Activated B cell treated with CpG ODN at 0.5 μM for 24 hours (primary cell): ENCODE data around the gene SRP19. TPM values are rescaled to one million over a fixed set of nuclear protein-coding genes. Genes with fewer than 3 reads are reported as not detected.

Source experiments
- ATAC-seq: fragments of 200-7000 bp; cut with Tn5 transposase; one replicate; pipeline ENCODE4 v1.10.0; 2021; ENCODE audit warnings: low read depth, mild to moderate bottlenecking, moderate library complexity
- CTCF ChIA-PET: fragments of 350-600 bp; sonication (Branson Sonifier 250); formaldehyde crosslinking; loops from one replicate; lab custom pipeline; 2021; ENCODE audit warnings: antibody characterized with exemption; lab: Charles Lee
- POLR2A ChIA-PET: fragments of 350-600 bp; sonication (Branson Sonifier 250); formaldehyde crosslinking; loops from one replicate; lab custom pipeline; 2021; ENCODE audit warnings: antibody characterized with exemption; lab: Charles Lee
- DNase-seq: peaks from one replicate; pipeline ENCODE4 v3.0.0; 2022
- H3K27ac Mint-ChIP-seq: one replicate; pipeline ENCODE4 v1.8.0; 2020; ENCODE audit warnings: mixed read lengths
- H3K27me3 Mint-ChIP-seq: one replicate; pipeline ENCODE4 v1.8.0; 2021; ENCODE audit warnings: mixed read lengths
- H3K36me3 Mint-ChIP-seq: one replicate; pipeline ENCODE4 v1.8.0; 2021; ENCODE audit warnings: low read depth, mixed read lengths
- H3K4me1 Mint-ChIP-seq: one replicate; pipeline ENCODE4 v1.8.0; 2021; ENCODE audit warnings: mixed read lengths
- H3K4me3 Mint-ChIP-seq: one replicate; pipeline ENCODE4 v1.8.0; 2020; ENCODE audit warnings: mild to moderate bottlenecking, mixed read lengths
- H3K9me3 Mint-ChIP-seq: one replicate; pipeline ENCODE4 v1.8.0; 2020; ENCODE audit warnings: mixed read lengths
- CTCF ChIP-seq: fragments of 200-600 bp; IDR thresholded peaks from one replicate; pipeline ENCODE4 v1.8.0; 2022; ENCODE audit warnings: antibody characterized with exemption, mild to moderate bottlenecking
- intact Hi-C: fragments of 100-400 bp; cut with micrococcal nuclease; formaldehyde crosslinking; loops from one replicate; pipeline ENCODE4 v1.15.1; 2024
- total RNA-seq: library from RNA; stranded (reverse); gene quantifications from 2 replicates; pipeline ENCODE4 v1.2.3, GENCODE V29; 2022

SRP19 gene
- total RNA-seq, 1 donor from 2014 or later: 51.6 TPM

GRCh38 chr5:112918679-112919078 lies 57.6 kb downstream of the SRP19 start:
- H3K27me3 Mint-ChIP-seq: no peaks in the 10 kb centered on the region
- no peak for TF ChIP-seq CTCF
- ATAC-seq (no peak), DNase-seq (no peak)
- POLR2A ChIA-PET: no interaction called here
- intact Hi-C loops: no loop called here
- peaks cover 52% of the 10 kb centered on the region for H3K36me3 Mint-ChIP-seq
- no peaks in the 10 kb centered on the region for H3K9me3 Mint-ChIP-seq
- H3K4me3 Mint-ChIP-seq: no peak overlapping the region
- H3K27ac Mint-ChIP-seq: no peak overlapping the region
- CTCF ChIA-PET: interaction anchor here (0.7 to 1.1 kb wide), 3 partner anchors 43 to 70 kb away, joined by 3 read pairs; no protein-coding TSS in a partner anchor
- peaks cover 76% of the 10 kb centered on the region for H3K4me1 Mint-ChIP-seq

Other genes with a start within 250 kb of the SRP19 start
- gene APC, start 123.4 kb upstream of the SRP19 start, total RNA-seq: 35.8 and 41.7 TPM in 2 replicates
- 44.5 and 46.8 TPM in 2 replicates for gene REEP5, start 60.9 kb downstream of the SRP19 start, total RNA-seq
- gene DCP2, start 115.5 kb downstream of the SRP19 start, total RNA-seq: 53.5 and 56.0 TPM in 2 replicates